Endothelial cell of umbilical vein (primary cell): ENCODE data around the gene KIF25. TPM values are rescaled to one million over a fixed set of nuclear protein-coding genes. Genes with fewer than 3 reads are reported as not detected.

Experiments
- BruUV-seq: library from RNA; stranded (reverse); fragments of 400-500 nt; replicated peaks from 2 replicates; lab custom pipeline; 2021; lab: Mats Ljungman, UMichigan
- CTCF ChIA-PET: fragments of 300-600, 350-600 bp; sonication (Branson Sonifier 250); formaldehyde crosslinking; loops from one replicate; lab custom pipeline; 2021; ENCODE audit warnings: antibody characterized with exemption, inconsistent platforms; lab: Charles Lee
- POLR2A ChIA-PET: fragments of 300-600, 350-600 bp; sonication (Branson Sonifier 250); formaldehyde crosslinking; loops from one replicate; lab custom pipeline; 2021; ENCODE audit warnings: antibody characterized with exemption, inconsistent platforms; lab: Charles Lee
- DNase-seq: peaks from one replicate; pipeline ENCODE4 v3.0.0-alpha.2; 2011; ENCODE audit warnings: low read depth, low spot score
- FAIRE-seq: peaks from 2 replicates; lab custom pipeline; 2011; peaks lifted over from hg19 to GRCh38; lab: Jason Lieb, UNC
- H2AFZ ChIP-seq: 2 replicates; pipeline ENCODE4 v1.6.0; 2012; ENCODE audit warnings: low read depth, low read length, control low read depth, inconsistent platforms
- H3K27ac ChIP-seq: 2 replicates; pipeline ENCODE4 v1.5.1; 2011; ENCODE audit warnings: low read depth, mild to moderate bottlenecking, control low read depth, low read length, moderate library complexity; ENCODE audit not compliant: insufficient read depth
- H3K27me3 ChIP-seq, 2 experiments: 2 replicates each; pipeline versions ENCODE4 v1.6.0 to v1.6.1; 2011; ENCODE audit warnings: low read length in 2 of 2, mixed read lengths in 1 of 2; ENCODE audit not compliant: control insufficient read depth in 2 of 2, insufficient read depth in 2 of 2
- H3K36me3 ChIP-seq, 2 experiments: 2 replicates in 1 of 2; 3 replicates in 1 of 2; pipeline ENCODE4 v1.5.1; 2011; ENCODE audit warnings: low read length in 2 of 2, mild to moderate bottlenecking in 1 of 2, moderate library complexity in 1 of 2; ENCODE audit not compliant: control insufficient read depth in 2 of 2, insufficient read depth in 2 of 2; ENCODE audit errors: extremely low read depth in 1 of 2
- H3K4me1 ChIP-seq: 3 replicates; pipeline ENCODE4 v1.5.1; 2011; ENCODE audit warnings: mild to moderate bottlenecking, low read length; ENCODE audit not compliant: control insufficient read depth, insufficient read depth; ENCODE audit errors: extremely low read depth
- H3K4me2 ChIP-seq: 2 replicates; pipeline ENCODE4 v1.6.1; 2011; ENCODE audit warnings: low read length, control low read depth, mixed read lengths; ENCODE audit not compliant: insufficient read depth
- H3K4me3 ChIP-seq, 3 experiments: fragments of 200-600 bp in 1 of 3; sonication (generic), shearing (Covaris generic) in 1 of 3; replicated peaks in 1 of 3; 2 replicates each; pipeline ENCODE4 v1.5.1; 2011 to 2016; ENCODE audit warnings: control low read depth in 3 of 3, low read length in 3 of 3, mild to moderate bottlenecking in 2 of 3, inconsistent platforms in 1 of 3, low read depth in 1 of 3, moderate library complexity in 1 of 3; ENCODE audit not compliant: insufficient read depth in 1 of 3
- H3K79me2 ChIP-seq: 2 replicates; pipeline ENCODE4 v1.6.0; 2012; ENCODE audit warnings: low read length, inconsistent platforms; ENCODE audit not compliant: control insufficient read depth, insufficient read depth
- H3K9ac ChIP-seq: replicated peaks from 2 replicates; pipeline ENCODE3; 2011; ENCODE audit warnings: low read length, control low read depth; ENCODE audit not compliant: insufficient read depth; ENCODE audit errors: extremely low read depth
- H3K9me1 ChIP-seq: replicated peaks from 3 replicates; pipeline ENCODE4 v1.6.0; 2011; ENCODE audit warnings: mild to moderate bottlenecking, low read length; ENCODE audit not compliant: control insufficient read depth, insufficient read depth; ENCODE audit errors: extremely low read depth
- H3K9me3 ChIP-seq: replicated peaks from 2 replicates; pipeline ENCODE4 v1.5.1; 2012; ENCODE audit warnings: low read length, inconsistent platforms; ENCODE audit not compliant: control insufficient read depth, insufficient read depth
- H4K20me1 ChIP-seq: replicated peaks from 2 replicates; pipeline ENCODE3; 2011; ENCODE audit warnings: mild to moderate bottlenecking, low read length; ENCODE audit not compliant: control insufficient read depth, insufficient read depth; ENCODE audit errors: extremely low read depth
- EZH2 ChIP-seq: IDR thresholded peaks from 2 replicates; pipeline ENCODE4 v1.6.1; 2012; ENCODE audit warnings: borderline replicate concordance, low read depth, mild to moderate bottlenecking, moderate library complexity, low read length, inconsistent platforms; ENCODE audit not compliant: severe bottlenecking
- FOS ChIP-seq: IDR thresholded peaks from 2 replicates; pipeline ENCODE4 v1.6.1; 2011; ENCODE audit warnings: mild to moderate bottlenecking, low read length, moderate library complexity, borderline replicate concordance; ENCODE audit not compliant: insufficient read depth
- GATA2 ChIP-seq: IDR thresholded peaks from 2 replicates; pipeline ENCODE4 v1.7.0; 2011; ENCODE audit warnings: low read depth, mild to moderate bottlenecking, moderate library complexity, mixed read lengths, low read length; ENCODE audit not compliant: insufficient read length, insufficient read depth
- JUN ChIP-seq: IDR thresholded peaks from 2 replicates; pipeline ENCODE4 v1.6.1; 2011; ENCODE audit warnings: borderline replicate concordance, low read depth; ENCODE audit not compliant: insufficient read length, insufficient read depth
- MYC ChIP-seq: IDR thresholded peaks from one replicate; pipeline ENCODE4 v1.6.1; 2011; ENCODE audit warnings: mild to moderate bottlenecking, low read depth, low read length
- POLR2A ChIP-seq: IDR thresholded peaks from 2 replicates; pipeline ENCODE4 v1.6.1; 2012; ENCODE audit warnings: low read depth, mild to moderate bottlenecking, control low read depth, low read length
- POLR2AphosphoS5 ChIP-seq: IDR thresholded peaks from 2 replicates; pipeline ENCODE4 v1.6.1; 2012; ENCODE audit warnings: low read depth, mild to moderate bottlenecking, control low read depth, low read length, moderate library complexity; ENCODE audit not compliant: insufficient read depth
- dilution Hi-C: fragments of 300-500 bp; cut with MboI; formaldehyde crosslinking; loops from one replicate; pipeline ENCODE4 v1.15.0; 2019; ENCODE audit warnings: low sequenced_read_pairs; ENCODE audit not compliant: extremely low pct_ligation_motif_present
- intact Hi-C: fragments of 100-400 bp; cut with micrococcal nuclease; formaldehyde crosslinking; loops from one replicate; pipeline ENCODE4 v1.10.0; 2022
- polyA plus RNA-seq, 4 experiments: library from polyadenylated mRNA; depleted of rRNA in 3 of 4; stranded (reverse) in 3 of 4; unstranded in 1 of 4; fragments of >200 nt; gene quantifications; 2 replicates each; pipeline versions ENCODE4 v1.2.1 to v1.2.3, GENCODE V29; 2011 to 2012; ENCODE audit warnings: missing spikeins in 1 of 4
- total RNA-seq: library from RNA; stranded (reverse); gene quantifications from 2 replicates; pipeline ENCODE4 v1.2.3, GENCODE V29; 2021
- TF ChIP-seq, protein P1 (sequence below): IDR thresholded peaks from 2 replicates; pipeline ENCODE4 v1.6.1; 2011; ENCODE audit not compliant: insufficient read depth, insufficient read length
- TF ChIP-seq, protein P2 (sequence below), 2 donors: IDR thresholded peaks; 1 replicate in 1 of 2; 2 replicates in 1 of 2; pipeline ENCODE4 v1.5.1; 2011; ENCODE audit warnings: low read length in 2 of 2, mild to moderate bottlenecking in 2 of 2, moderate library complexity in 2 of 2, control low read depth in 1 of 2, inconsistent platforms in 1 of 2, low read depth in 1 of 2; ENCODE audit not compliant: insufficient read depth in 1 of 2; ENCODE audit errors: extremely low read depth in 1 of 2

Gene KIF25
- total and polyA plus RNA-seq, 2 donors (not counting 3 experiments of a cell fraction or from before 2014, with no cell fraction given): not detected

DNA sequence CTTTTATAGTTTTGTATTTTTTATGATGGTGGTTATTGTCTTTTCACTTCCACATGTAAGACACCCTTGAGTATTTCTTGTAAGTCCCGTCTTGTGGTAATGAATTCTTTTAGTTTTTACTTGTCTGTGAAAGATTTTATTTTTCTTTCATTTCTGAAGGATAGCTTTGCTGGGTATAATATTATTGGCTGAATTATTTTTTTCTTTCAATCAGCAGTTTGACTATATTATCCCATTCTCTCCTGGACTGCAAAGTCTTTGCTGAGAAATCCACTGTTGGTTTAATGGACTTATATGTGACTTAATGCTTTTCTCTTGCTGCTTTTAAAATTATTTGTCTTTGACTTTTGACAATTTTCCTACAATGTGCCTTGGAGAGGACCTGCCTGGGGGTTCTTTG is 13.8 kb downstream of the KIF25 start:
- Histone ChIP-seq H3K36me3 (no peaks in the 10 kb centered on the region), H3K9me3 (no peaks in the 10 kb centered on the region), H3K4me3 (no peak overlapping the region), H3K4me2 (no peak overlapping the region), H3K9me1 (no peaks in the 10 kb centered on the region), H4K20me1 (no peaks in the 10 kb centered on the region), H3K27ac (no peak overlapping the region), H3K27me3 (peaks cover 0 to 3% of the 10 kb centered on the region in 2 experiments), H3K4me1 (peaks cover 17% of the 10 kb centered on the region), H3K9ac (no peak overlapping the region), H2AFZ (no peak overlapping the region), H3K79me2 (no peaks in the 10 kb centered on the region)
- CTCF ChIA-PET: interaction anchor here (1.6 kb wide), 1 partner anchor 9 kb away, joined by 5 read pairs; no protein-coding TSS in a partner anchor
- dilution Hi-C loops: no loop called here
- DNase-seq (no peak), FAIRE-seq (no peak)
- TF ChIP-seq FOS (no peak), GATA2 (no peak), POLR2AphosphoS5 (no peak)
- intact Hi-C loops: no loop called here
- POLR2A ChIA-PET: no interaction called here
- no TSS peak for BruUV-seq

DNA sequence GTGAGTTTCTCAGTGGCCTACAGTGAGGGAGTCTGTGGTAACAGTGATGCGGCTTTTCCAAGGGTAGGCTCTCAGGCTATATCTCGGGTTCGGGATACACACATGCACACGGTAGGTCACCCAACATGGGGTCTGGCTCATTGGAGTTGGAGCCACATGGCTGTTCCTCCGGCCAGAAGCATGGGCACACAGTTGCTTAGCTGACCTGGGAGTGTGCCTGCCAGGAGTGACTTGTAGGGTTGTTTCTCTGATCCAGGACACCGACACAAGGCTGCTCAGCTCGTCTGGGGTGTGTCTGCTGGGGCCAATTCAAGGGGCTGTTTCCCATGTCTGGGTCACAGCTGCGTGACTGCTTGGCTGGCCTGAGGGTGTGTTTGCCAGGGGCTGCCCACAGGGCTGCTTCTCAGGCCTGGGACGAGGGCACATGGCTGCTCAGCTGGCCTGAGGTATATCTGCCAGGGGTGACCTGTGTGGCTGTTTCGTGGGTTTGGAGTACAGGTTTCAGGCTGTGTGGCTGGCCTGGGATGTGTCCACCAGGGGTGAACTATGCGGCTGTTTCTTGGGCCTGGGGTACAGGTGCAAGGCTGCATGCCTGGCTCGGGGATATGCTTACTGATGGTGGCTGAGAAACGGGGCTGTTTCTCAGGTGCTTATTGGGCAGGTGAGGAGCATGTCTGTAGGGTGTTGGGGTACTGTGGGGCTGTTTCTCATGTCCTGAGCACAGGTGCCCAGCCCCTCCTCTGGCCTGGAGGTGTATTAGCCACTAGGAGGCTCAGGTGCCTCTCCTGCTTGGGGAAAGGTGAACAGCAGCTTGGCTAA is 15.2 kb downstream of the KIF25 start:
- POLR2A ChIA-PET: no interaction called here
- Histone ChIP-seq H3K27ac (no peak overlapping the region), H4K20me1 (no peaks in the 10 kb centered on the region), H3K4me3 (no peak overlapping the region), H3K27me3 (peaks cover 0 to 3% of the 10 kb centered on the region in 2 experiments), H3K79me2 (no peaks in the 10 kb centered on the region), H3K4me1 (peaks cover 6% of the 10 kb centered on the region), H3K4me2 (no peak overlapping the region), H3K9me1 (no peaks in the 10 kb centered on the region), H3K36me3 (no peaks in the 10 kb centered on the region), H3K9me3 (no peaks in the 10 kb centered on the region), H2AFZ (no peak overlapping the region), H3K9ac (no peak overlapping the region)
- DNase-seq (no peak), FAIRE-seq (no peak)
- intact Hi-C loops (no loop called here), dilution Hi-C loops (no loop called here)
- CTCF ChIA-PET: interaction anchor here (1.1 to 1.6 kb wide), 2 partner anchors 8 to 20 kb away, joined by 3 to 5 read pairs; no protein-coding TSS in a partner anchor
- TF ChIP-seq GATA2 (no peak), POLR2A (no peak), FOS (no peak), MYC (no peak), JUN (no peak), POLR2AphosphoS5 (no peak), EZH2 (no peak)
- TF ChIP-seq, protein P1, sequence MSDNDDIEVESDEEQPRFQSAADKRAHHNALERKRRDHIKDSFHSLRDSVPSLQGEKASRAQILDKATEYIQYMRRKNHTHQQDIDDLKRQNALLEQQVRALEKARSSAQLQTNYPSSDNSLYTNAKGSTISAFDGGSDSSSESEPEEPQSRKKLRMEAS: no peak
- TF ChIP-seq, protein P2, sequence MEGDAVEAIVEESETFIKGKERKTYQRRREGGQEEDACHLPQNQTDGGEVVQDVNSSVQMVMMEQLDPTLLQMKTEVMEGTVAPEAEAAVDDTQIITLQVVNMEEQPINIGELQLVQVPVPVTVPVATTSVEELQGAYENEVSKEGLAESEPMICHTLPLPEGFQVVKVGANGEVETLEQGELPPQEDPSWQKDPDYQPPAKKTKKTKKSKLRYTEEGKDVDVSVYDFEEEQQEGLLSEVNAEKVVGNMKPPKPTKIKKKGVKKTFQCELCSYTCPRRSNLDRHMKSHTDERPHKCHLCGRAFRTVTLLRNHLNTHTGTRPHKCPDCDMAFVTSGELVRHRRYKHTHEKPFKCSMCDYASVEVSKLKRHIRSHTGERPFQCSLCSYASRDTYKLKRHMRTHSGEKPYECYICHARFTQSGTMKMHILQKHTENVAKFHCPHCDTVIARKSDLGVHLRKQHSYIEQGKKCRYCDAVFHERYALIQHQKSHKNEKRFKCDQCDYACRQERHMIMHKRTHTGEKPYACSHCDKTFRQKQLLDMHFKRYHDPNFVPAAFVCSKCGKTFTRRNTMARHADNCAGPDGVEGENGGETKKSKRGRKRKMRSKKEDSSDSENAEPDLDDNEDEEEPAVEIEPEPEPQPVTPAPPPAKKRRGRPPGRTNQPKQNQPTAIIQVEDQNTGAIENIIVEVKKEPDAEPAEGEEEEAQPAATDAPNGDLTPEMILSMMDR (IDR thresholded peaks at IDR 0.05; ENCODE audit: extremely low read depth in 1 of 2, insufficient read depth in 1 of 2, low read depth in 1 of 2, low read length in 2 of 2): no peak
- no TSS peak for BruUV-seq
